HCT116 (cell line): ENCODE measurements around the gene GMIP. TPM values are rescaled to one million over a fixed set of nuclear protein-coding genes. Genes with fewer than 3 reads are reported as not detected.

ENCODE experiments used
- ATAC-seq: fragments of 200-7000 bp; cut with Tn5 transposase; 2 replicates; pipeline ENCODE4 v1.9.1; 2020; ENCODE audit warnings: mild to moderate bottlenecking, moderate library complexity
- BruUV-seq: library from RNA; stranded (reverse); fragments of 400-500 nt; replicated peaks from 2 replicates; lab custom pipeline; 2021; lab: Mats Ljungman, UMichigan
- CTCF ChIA-PET: fragments of 300-600 bp; sonication (Branson Sonifier 250); formaldehyde crosslinking; loops from one replicate; lab custom pipeline; 2021; ENCODE audit warnings: antibody characterized with exemption; lab: Charles Lee
- POLR2A ChIA-PET: fragments of 300-600, 350-600 bp; sonication (Branson Sonifier 250); formaldehyde crosslinking; loops from one replicate; lab custom pipeline; 2021; ENCODE audit warnings: antibody characterized with exemption; lab: Charles Lee
- RAD21 ChIA-PET, 2 experiments: fragments of 300-600 bp; sonication (Branson Sonifier 250); formaldehyde crosslinking; loops; one replicate each; lab custom pipeline; 2023; ENCODE audit warnings: low total read pairs in 2 of 2; ENCODE audit not compliant: uncharacterized antibody in 2 of 2, unreplicated experiment in 2 of 2, low non-redundant PET in 1 of 2; lab: Charles Lee
- DNase-seq: peaks from one replicate; pipeline ENCODE4 v3.0.0-alpha.2; 2010; ENCODE audit warnings: low read depth, low spot score
- H2AFZ ChIP-seq: fragments of 200-600 bp; shearing (Covaris generic), sonication (generic); 2 replicates; pipeline ENCODE4 v1.6.1; 2017; ENCODE audit warnings: low read depth, mixed run types, mixed read lengths, antibody characterized with exemption, low read length; ENCODE audit not compliant: poor library complexity, severe bottlenecking
- H3K27ac ChIP-seq: 2 replicates; pipeline ENCODE4 v1.5.1; 2012; ENCODE audit warnings: low read depth, low read length
- H3K27me3 ChIP-seq: fragments of 200-600 bp; sonication (generic); 2 replicates; pipeline ENCODE4 v1.6.1; 2016; ENCODE audit warnings: mixed run types, low read length, mixed read lengths; ENCODE audit not compliant: insufficient read depth
- H3K36me3 ChIP-seq, 2 experiments: fragments of 200-500 bp in 1 of 2; fragments of 200-600 bp in 1 of 2; sonication (Bioruptor generic) in 1 of 2; sonication (generic) in 1 of 2; 2 replicates each; pipeline versions ENCODE4 v1.5.1 to v1.6.1; 2014 to 2016; ENCODE audit warnings: low read length in 2 of 2, inconsistent platforms in 1 of 2, mixed read lengths in 1 of 2, mixed run types in 1 of 2; ENCODE audit not compliant: insufficient read depth in 2 of 2, control insufficient read depth in 1 of 2
- H3K4me1 ChIP-seq, 2 experiments: fragments of 200-600 bp in 1 of 2; sonication (generic) in 1 of 2; 2 replicates each; pipeline versions ENCODE4 v1.5.1 to v1.6.1; 2012 to 2017; ENCODE audit warnings: low read length in 2 of 2, inconsistent platforms in 1 of 2, mild to moderate bottlenecking in 1 of 2, mixed read lengths in 1 of 2, mixed run types in 1 of 2, moderate library complexity in 1 of 2; ENCODE audit not compliant: insufficient read depth in 2 of 2, control insufficient read depth in 1 of 2
- H3K4me2 ChIP-seq: fragments of 200-600 bp; sonication (generic); 2 replicates; pipeline ENCODE4 v1.6.1; 2017; ENCODE audit warnings: mixed run types, low read length, mixed read lengths
- H3K4me3 ChIP-seq, 2 experiments: fragments of 200-600 bp in 1 of 2; sonication (generic) in 1 of 2; replicated peaks in 1 of 2; 2 replicates each; pipeline ENCODE4 v1.5.1; 2011 to 2016; ENCODE audit warnings: low read length in 2 of 2, control low read depth in 1 of 2, low read depth in 1 of 2, mild to moderate bottlenecking in 1 of 2, mixed read lengths in 1 of 2, mixed run types in 1 of 2
- H3K79me2 ChIP-seq: fragments of 200-600 bp; sonication (generic); 2 replicates; pipeline ENCODE4 v1.6.1; 2017; ENCODE audit warnings: mild to moderate bottlenecking, mixed run types, low read length, moderate library complexity, mixed read lengths; ENCODE audit not compliant: insufficient read depth
- H3K9ac ChIP-seq: fragments of 200-600 bp; sonication (generic); 2 replicates; pipeline ENCODE4 v1.6.1; 2016; ENCODE audit warnings: low read length, mixed read lengths
- H3K9me2 ChIP-seq: fragments of 200-600 bp; sonication (generic), shearing (Covaris generic); 2 replicates; pipeline ENCODE4 v1.6.1; 2017; ENCODE audit warnings: mixed run types, mild to moderate bottlenecking, moderate library complexity; ENCODE audit not compliant: insufficient read depth
- H3K9me3 ChIP-seq, 2 experiments: fragments of 200-500 bp in 1 of 2; fragments of 200-600 bp in 1 of 2; sonication (Bioruptor generic) in 1 of 2; sonication (generic) in 1 of 2; 2 replicates each; pipeline ENCODE4 v1.6.1; 2014 to 2017; ENCODE audit warnings: low read length in 2 of 2, mixed read lengths in 2 of 2, inconsistent platforms in 1 of 2, low read depth in 1 of 2, mild to moderate bottlenecking in 1 of 2, mixed run types in 1 of 2, moderate library complexity in 1 of 2; ENCODE audit not compliant: control insufficient read depth in 1 of 2, insufficient read depth in 1 of 2
- H4K20me1 ChIP-seq: fragments of 200-600 bp; sonication (generic), shearing (Covaris generic); 2 replicates; pipeline ENCODE4 v1.6.1; 2017; ENCODE audit warnings: mixed run types, mild to moderate bottlenecking, moderate library complexity; ENCODE audit not compliant: insufficient read depth
- CBX3 ChIP-seq: IDR thresholded peaks from 2 replicates; pipeline ENCODE4 v1.6.1; 2012; ENCODE audit warnings: low read depth
- CEBPB ChIP-seq: IDR thresholded peaks from 2 replicates; pipeline ENCODE4 v1.6.1; 2012; ENCODE audit warnings: low read depth
- CTCF ChIP-seq, 3 experiments: fragments of 200-600 bp in 1 of 3; sonication (generic) in 1 of 3; IDR thresholded peaks in 2 of 3; conservative IDR thresholded peaks in 1 of 3; 2 replicates each; pipeline ENCODE4 v1.5.1; 2012 to 2017; ENCODE audit warnings: low read depth in 2 of 3, low read length in 2 of 3, antibody characterized with exemption in 1 of 3, borderline replicate concordance in 1 of 3, control low read depth in 1 of 3, mild to moderate bottlenecking in 1 of 3, mixed read lengths in 1 of 3, mixed run types in 1 of 3, moderate library complexity in 1 of 3; ENCODE audit not compliant: insufficient read depth in 1 of 3
- ELF1 ChIP-seq: IDR thresholded peaks from 2 replicates; pipeline ENCODE4 v1.6.1; 2012; ENCODE audit warnings: low read depth, borderline replicate concordance
- EZH2 ChIP-seq: fragments of 200-600 bp; sonication (generic); IDR thresholded peaks from 2 replicates; pipeline ENCODE4 v1.6.1; 2017; ENCODE audit warnings: antibody characterized with exemption, mixed run types
- EZH2phosphoT487 ChIP-seq: fragments of 200-600 bp; IDR thresholded peaks from 2 replicates; pipeline ENCODE4 v1.6.1; 2018; ENCODE audit warnings: antibody characterized with exemption, borderline replicate concordance
- FOSL1 ChIP-seq: IDR thresholded peaks from 2 replicates; pipeline ENCODE4 v1.6.1; 2012; ENCODE audit warnings: low read depth
- JUND ChIP-seq: IDR thresholded peaks from 2 replicates; pipeline ENCODE4 v1.6.1; 2012
- POLR2A ChIP-seq: IDR thresholded peaks from 2 replicates; pipeline ENCODE4 v1.7.0; 2011; ENCODE audit warnings: borderline replicate concordance; ENCODE audit not compliant: insufficient read depth, insufficient read length; ENCODE audit errors: extremely low read depth
- POLR2AphosphoS5 ChIP-seq: IDR thresholded peaks from 2 replicates; pipeline ENCODE4 v1.6.1; 2011; ENCODE audit warnings: mild to moderate bottlenecking, low read depth, low read length, moderate library complexity
- RAD21 ChIP-seq: IDR thresholded peaks from 2 replicates; pipeline ENCODE4 v1.6.1; 2012; ENCODE audit warnings: low read depth, mild to moderate bottlenecking
- REST ChIP-seq: IDR thresholded peaks from 2 replicates; pipeline ENCODE4 v1.6.1; 2012; ENCODE audit warnings: low read depth
- SIN3A ChIP-seq: IDR thresholded peaks from 2 replicates; pipeline ENCODE4 v1.6.1; 2012; ENCODE audit warnings: low read depth
- SP1 ChIP-seq: IDR thresholded peaks from 2 replicates; pipeline ENCODE4 v1.6.1; 2012; ENCODE audit warnings: low read depth
- SRF ChIP-seq: IDR thresholded peaks from 2 replicates; pipeline ENCODE4 v1.6.1; 2012; ENCODE audit warnings: low read depth
- TCF7L2 ChIP-seq: IDR thresholded peaks from 2 replicates; pipeline ENCODE4 v1.7.0; 2011; ENCODE audit warnings: borderline replicate concordance, inconsistent platforms; ENCODE audit not compliant: insufficient read depth, insufficient read length; ENCODE audit errors: extremely low read depth
- ZBTB33 ChIP-seq: IDR thresholded peaks from 2 replicates; pipeline ENCODE4 v1.6.1; 2011; ENCODE audit warnings: mild to moderate bottlenecking, low read length, moderate library complexity; ENCODE audit not compliant: insufficient replicate concordance; ENCODE audit errors: extremely low read depth
- intact Hi-C: fragments of 100-400 bp; cut with micrococcal nuclease; formaldehyde crosslinking; loops from 2 replicates; pipeline ENCODE4 v1.10.0; 2022
- total RNA-seq: library from RNA; stranded (reverse); gene quantifications from one replicate; pipeline ENCODE4 v1.2.1, GENCODE V29; 2021; ENCODE audit not compliant: unreplicated experiment
- TF ChIP-seq, protein P1 (sequence below): IDR thresholded peaks from 2 replicates; pipeline ENCODE4 v1.6.1; 2012

The GMIP gene
- total RNA-seq, 1 experiment from 2014 or later: 16.3 TPM

GRCh38 chr19:19606021-19606420, 37.4 kb downstream of the GMIP start (continued):
- TF ChIP-seq POLR2AphosphoS5: peak; percentile 57; the same call in 1 of the 2 replicates

DNA sequence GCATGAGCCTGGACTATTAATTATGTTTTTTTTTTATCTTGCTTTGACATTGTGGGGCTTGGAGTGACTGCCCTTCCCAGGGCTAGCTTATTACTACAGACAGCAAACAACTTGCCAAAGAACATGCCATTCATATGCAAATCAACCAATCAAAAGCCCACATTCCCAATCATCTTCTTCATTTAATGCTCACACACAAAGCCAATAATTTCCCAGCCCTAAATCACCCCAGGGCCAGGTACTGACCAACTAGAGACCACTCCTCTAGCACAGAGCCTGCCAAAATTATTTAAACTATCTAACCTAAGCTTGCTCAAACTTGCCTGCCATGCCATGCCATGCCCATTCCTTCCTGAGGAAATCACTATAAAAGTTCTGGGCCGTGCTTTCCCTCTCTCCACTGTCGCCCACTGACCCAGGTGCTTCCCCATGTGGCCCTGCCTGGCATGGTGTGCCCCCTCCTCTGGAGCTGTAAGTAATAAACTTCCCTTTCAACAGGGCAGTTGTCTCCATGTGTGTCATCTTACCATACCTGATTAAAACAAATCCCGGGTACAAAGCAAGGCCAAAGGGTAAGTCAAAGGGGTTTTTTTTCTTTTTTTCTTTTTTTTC, 40.6 kb downstream of the GMIP start:
- no peak overlapping the region for H3K27ac ChIP-seq
- H4K20me1 ChIP-seq: no peaks in the 10 kb centered on the region
- CTCF ChIA-PET: no interaction called here
- no peak overlapping the region for H3K4me2 ChIP-seq
- H3K4me3 ChIP-seq: no peak overlapping the region
- POLR2A ChIA-PET: interaction anchor here (1.0 kb wide), 1 partner anchor 26 kb away, joined by 3 read pairs; the partner anchor contains the start of gene LPAR2
- peaks cover 7% of the 10 kb centered on the region for H3K79me2 ChIP-seq
- intact Hi-C loops: no loop called here
- RAD21 ChIA-PET: no interaction called here
- DNase-seq (no peak), ATAC-seq (no peak)
- no peak overlapping the region for H2AFZ ChIP-seq
- BruUV-seq: no TSS peak
- H3K4me1 ChIP-seq: peaks cover 21 to 36% of the 10 kb centered on the region in 2 experiments
- no peaks in the 10 kb centered on the region for H3K9me3 ChIP-seq
- no peak overlapping the region for H3K9ac ChIP-seq
- no peak for TF ChIP-seq CTCF (IDR thresholded peaks at IDR 0.05 in 2 of 3, conservative IDR thresholded peaks at IDR 0.05 in 1 of 3; ENCODE audit: borderline replicate concordance in 1 of 3, insufficient read depth in 1 of 3, low read depth in 2 of 3, low read length in 2 of 3)
- TF ChIP-seq, protein P1, sequence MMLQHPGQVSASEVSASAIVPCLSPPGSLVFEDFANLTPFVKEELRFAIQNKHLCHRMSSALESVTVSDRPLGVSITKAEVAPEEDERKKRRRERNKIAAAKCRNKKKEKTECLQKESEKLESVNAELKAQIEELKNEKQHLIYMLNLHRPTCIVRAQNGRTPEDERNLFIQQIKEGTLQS: no peak
- no peak for TF ChIP-seq SP1
- no peak for TF ChIP-seq POLR2AphosphoS5
- TF ChIP-seq CEBPB: no peak
- no peak for TF ChIP-seq EZH2phosphoT487
- no peak for TF ChIP-seq TCF7L2
- TF ChIP-seq POLR2A: no peak
- TF ChIP-seq REST: no peak
- TF ChIP-seq FOSL1: no peak
- no peak for TF ChIP-seq RAD21
- no peak for TF ChIP-seq JUND
- no peak for TF ChIP-seq ELF1
- TF ChIP-seq SIN3A: no peak
- no peak for TF ChIP-seq SRF
- no peak for TF ChIP-seq ZBTB33
- no peak for TF ChIP-seq EZH2
- TF ChIP-seq CBX3: no peak
- no peaks in the 10 kb centered on the region for H3K9me2 ChIP-seq
- no peaks in the 10 kb centered on the region for H3K27me3 ChIP-seq
- no peaks in the 10 kb centered on the region; a peak in 2 of 4 replicates for H3K36me3 ChIP-seq
